GM23338 (cell line): ENCODE measurements around the gene CMTM5. TPM values are rescaled to one million over a fixed set of nuclear protein-coding genes. Genes with fewer than 3 reads are reported as not detected.

Experiments
- ATAC-seq: fragments of 200-7000 bp; cut with Tn5 transposase; 3 replicates; pipeline ENCODE4 v1.9.1; 2020
- DNase-seq: peaks from one replicate; pipeline ENCODE4 v3.0.0-alpha.2; 2015; ENCODE audit warnings: low spot score
- H2AFZ ChIP-seq: fragments of 200-600 bp; sonication (generic); 2 replicates; pipeline ENCODE4 v1.8.0; 2016; ENCODE audit warnings: antibody characterized with exemption, mild to moderate bottlenecking, moderate library complexity
- H3F3A ChIP-seq: fragments of 200-600 bp; sonication (generic); replicated peaks from 2 replicates; pipeline ENCODE4 v1.8.0; 2017; ENCODE audit warnings: antibody characterized with exemption, mixed run types, low read depth
- H3K27ac ChIP-seq: fragments of 200-600 bp; sonication (generic); 2 replicates; pipeline ENCODE4 v1.6.1; 2016; ENCODE audit warnings: low read depth
- H3K27me3 ChIP-seq: fragments of 200-600 bp; sonication (generic); 2 replicates; pipeline ENCODE4 v1.8.0; 2016; ENCODE audit warnings: mild to moderate bottlenecking, mixed run types, moderate library complexity; ENCODE audit not compliant: insufficient read depth
- H3K36me3 ChIP-seq: fragments of 200-600 bp; sonication (generic); 2 replicates; pipeline ENCODE4 v1.8.0; 2016; ENCODE audit warnings: mild to moderate bottlenecking; ENCODE audit not compliant: insufficient read depth
- H3K4me1 ChIP-seq: fragments of 200-600 bp; sonication (generic); 2 replicates; pipeline ENCODE4 v1.8.0; 2016; ENCODE audit warnings: mild to moderate bottlenecking, moderate library complexity; ENCODE audit not compliant: insufficient read depth
- H3K4me2 ChIP-seq: fragments of 200-600 bp; sonication (generic); 2 replicates; pipeline ENCODE4 v1.7.1; 2017; ENCODE audit warnings: mixed run types
- H3K4me3 ChIP-seq: fragments of 200-600 bp; sonication (generic); 2 replicates; pipeline ENCODE4 v1.6.1; 2016; ENCODE audit warnings: mixed run types
- H3K79me2 ChIP-seq: fragments of 200-600 bp; sonication (generic); replicated peaks from 2 replicates; pipeline ENCODE4 v1.8.0; 2017; ENCODE audit warnings: mild to moderate bottlenecking; ENCODE audit not compliant: insufficient read depth
- H3K9me2 ChIP-seq: fragments of 200-600 bp; sonication (generic); 2 replicates; pipeline ENCODE4 v1.8.0; 2017; ENCODE audit not compliant: insufficient read depth
- H4K20me1 ChIP-seq: fragments of 200-600 bp; sonication (generic); replicated peaks from 2 replicates; pipeline ENCODE4 v1.8.0; 2017; ENCODE audit warnings: mild to moderate bottlenecking; ENCODE audit not compliant: insufficient read depth
- H3K27ac Mint-ChIP-seq: 2 replicates; pipeline ENCODE4 v1.8.0; 2020; ENCODE audit warnings: inconsistent platforms, mild to moderate bottlenecking, moderate library complexity, mixed read lengths
- H3K27me3 Mint-ChIP-seq: 3 replicates; pipeline ENCODE4 v1.8.0; 2022; ENCODE audit warnings: low read depth, mild to moderate bottlenecking, moderate library complexity, mixed read lengths, inconsistent platforms; ENCODE audit not compliant: insufficient read depth, poor library complexity
- H3K36me3 Mint-ChIP-seq: 3 replicates; pipeline ENCODE4 v1.8.0; 2021; ENCODE audit warnings: low read depth, mild to moderate bottlenecking, inconsistent platforms, moderate library complexity, mixed read lengths
- H3K4me1 Mint-ChIP-seq: 3 replicates; pipeline ENCODE4 v1.8.0; 2020; ENCODE audit warnings: mild to moderate bottlenecking, inconsistent platforms, mixed read lengths
- H3K4me3 Mint-ChIP-seq: 3 replicates; pipeline ENCODE4 v1.8.0; 2021; ENCODE audit warnings: moderate library complexity, mild to moderate bottlenecking, inconsistent platforms, mixed read lengths
- H3K9me3 Mint-ChIP-seq: 3 replicates; pipeline ENCODE4 v1.8.0; 2020; ENCODE audit warnings: moderate library complexity, mild to moderate bottlenecking, inconsistent platforms, mixed read lengths
- CREB1 ChIP-seq: fragments of 250-450 bp; sonication (Bioruptor Pico); IDR thresholded peaks from 2 replicates; pipeline ENCODE4 v1.5.0; 2020; ENCODE audit warnings: low read depth, mild to moderate bottlenecking, moderate library complexity
- EZH2 ChIP-seq: fragments of 200-600 bp; sonication (generic); IDR thresholded peaks from one replicate; pipeline ENCODE4 v1.8.0; 2017; ENCODE audit warnings: antibody characterized with exemption, mild to moderate bottlenecking, low read depth; ENCODE audit not compliant: unreplicated experiment
- EZH2phosphoT487 ChIP-seq: fragments of 200-600 bp; sonication (generic); IDR thresholded peaks from one replicate; pipeline ENCODE4 v1.8.1; 2018; ENCODE audit warnings: antibody characterized with exemption; ENCODE audit not compliant: unreplicated experiment
- JUNB ChIP-seq: IDR thresholded peaks from one replicate; pipeline ENCODE4 v1.6.1; 2016; ENCODE audit warnings: antibody characterized with exemption; ENCODE audit not compliant: unreplicated experiment
- NANOG ChIP-seq: IDR thresholded peaks from 2 replicates; pipeline ENCODE4 v1.6.1; 2016; ENCODE audit warnings: antibody characterized with exemption, borderline replicate concordance
- POLR2AphosphoS5 ChIP-seq: IDR thresholded peaks from 2 replicates; pipeline ENCODE4 v1.6.1; 2016; ENCODE audit warnings: antibody characterized with exemption, low read depth
- STAT1 ChIP-seq: IDR thresholded peaks from one replicate; pipeline ENCODE4 v1.6.1; 2016; ENCODE audit warnings: antibody characterized with exemption; ENCODE audit not compliant: unreplicated experiment
- ZNF114 ChIP-seq: fragments of 250-450 bp; sonication (Bioruptor Pico); IDR thresholded peaks from 2 replicates; pipeline ENCODE4 v1.5.0; 2020; ENCODE audit warnings: mild to moderate bottlenecking, moderate library complexity
- polyA plus RNA-seq: library from polyadenylated mRNA; unstranded; fragments of >200 nt; fragmentation: Nextera tagmentation; extraction: Ambion mirVana; gene quantifications from 2 replicates; pipeline ENCODE4 v1.2.1, GENCODE V29; 2016
- total RNA-seq: library from RNA; depleted of rRNA; stranded (reverse); fragments of >200 nt; shearing (Covaris generic); gene quantifications from 2 replicates; pipeline ENCODE4 v1.2.3, GENCODE V29; 2014
- TF ChIP-seq, protein P1 (sequence below): IDR thresholded peaks from 2 replicates; pipeline ENCODE4 v1.6.1; 2016; ENCODE audit warnings: antibody characterized with exemption
- TF ChIP-seq, protein P2 (sequence below), 2 experiments: fragments of 200-600 bp in 1 of 2; sonication (generic) in 1 of 2; conservative IDR thresholded peaks; 2 replicates each; pipeline versions ENCODE4 v1.5.1 to v1.6.1; 2016 to 2017; ENCODE audit warnings: antibody characterized with exemption in 2 of 2, low read depth in 2 of 2, mild to moderate bottlenecking in 2 of 2, moderate library complexity in 1 of 2
- TF ChIP-seq, protein P3 (sequence below): fragments of 250-450 bp; sonication (Bioruptor Pico); IDR thresholded peaks from 2 replicates; pipeline ENCODE4 v1.5.0; 2020; ENCODE audit warnings: mild to moderate bottlenecking, moderate library complexity

CMTM5 gene
- total and polyA plus RNA-seq, 2 experiments from 2014 or later, result 0.24 TPM; not detected in 1

DNA sequence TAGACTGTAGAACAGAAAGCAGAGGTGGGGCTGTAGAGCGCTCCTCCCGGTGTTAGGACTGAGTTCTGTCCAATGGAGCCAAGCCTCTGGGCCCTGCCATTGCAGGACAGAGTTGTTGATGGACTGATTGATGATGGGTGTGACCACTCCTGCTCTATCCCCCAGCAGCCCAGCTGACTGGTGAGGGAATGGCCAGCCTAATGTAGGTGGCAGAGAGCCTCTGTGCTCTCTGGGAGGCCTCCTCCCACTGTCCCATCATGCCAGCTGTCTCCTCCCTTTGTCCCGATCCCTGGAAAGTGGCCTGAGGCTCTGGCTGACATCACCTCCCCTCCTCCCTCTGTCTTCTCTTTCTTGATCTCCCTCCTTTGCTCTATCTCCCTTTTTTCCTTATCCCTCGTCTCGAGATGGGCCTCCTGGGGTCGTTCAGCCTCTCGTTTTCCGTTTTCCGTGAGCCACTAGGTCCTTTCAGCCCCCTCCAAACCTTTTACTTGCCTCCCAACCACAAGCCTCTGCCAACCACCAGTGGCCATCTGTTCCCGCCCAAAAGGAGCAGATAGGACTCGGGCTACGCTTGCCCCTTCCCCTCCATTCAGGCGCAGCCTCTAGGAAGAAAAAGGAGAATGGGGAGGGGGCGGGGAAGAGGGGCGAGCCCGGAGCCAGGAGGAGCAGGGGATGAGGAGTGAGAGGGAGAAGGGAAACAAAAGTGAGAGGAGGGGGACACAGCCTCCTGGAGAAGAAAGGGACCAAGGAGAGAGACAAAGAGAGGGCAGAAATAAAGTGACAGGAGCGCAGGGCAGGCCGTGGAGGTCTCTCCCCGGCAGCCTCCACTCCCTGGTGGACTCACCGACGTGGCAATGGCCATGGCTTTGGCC, 12.4 kb upstream of the CMTM5 start:
- H3K27me3 Mint-ChIP-seq, result peaks cover 37% of the 10 kb centered on the region
- ATAC-seq, result peak; percentile 5
- peak; percentile 79 for DNase-seq
- Histone ChIP-seq H3K4me2 (peak overlapping the region; percentile 97), H3F3A (peaks cover 18% of the 10 kb centered on the region), H3K27ac (0 out of 2 replicates have a peak overlapping the region, but pooled peaks have one; percentile 70), H3K4me3 (peak overlapping the region; percentile 87), H3K79me2 (peaks cover 6% of the 10 kb centered on the region; the same call in 1 of the 2 replicates), H3K27me3 (peaks cover 37% of the 10 kb centered on the region), H3K4me1 (peaks cover 30% of the 10 kb centered on the region), H4K20me1 (peaks cover 3% of the 10 kb centered on the region; the same call in 1 of the 2 replicates), H3K36me3 (no peaks in the 10 kb centered on the region), H2AFZ (peak overlapping the region; percentile 95; the same call in 1 of the 2 replicates), H3K9me2 (peaks cover 4% of the 10 kb centered on the region; the same call in 1 of the 2 replicates)
- H3K27ac Mint-ChIP-seq, result 0 out of 2 replicates have a peak overlapping the region, but pooled peaks have one; percentile 50
- H3K36me3 Mint-ChIP-seq, result peaks cover 19% of the 10 kb centered on the region
- TF ChIP-seq EZH2 (peak; percentile 22), STAT1 (no peak), JUNB (no peak), EZH2phosphoT487 (no peak), CREB1 (CRISPR knock-in tag) (no peak), ZNF114 (CRISPR knock-in tag) (no peak), POLR2AphosphoS5 (0 out of 2 replicates have a peak, but pooled peaks have one; percentile 24), NANOG (no peak)
- TF ChIP-seq, protein P1, sequence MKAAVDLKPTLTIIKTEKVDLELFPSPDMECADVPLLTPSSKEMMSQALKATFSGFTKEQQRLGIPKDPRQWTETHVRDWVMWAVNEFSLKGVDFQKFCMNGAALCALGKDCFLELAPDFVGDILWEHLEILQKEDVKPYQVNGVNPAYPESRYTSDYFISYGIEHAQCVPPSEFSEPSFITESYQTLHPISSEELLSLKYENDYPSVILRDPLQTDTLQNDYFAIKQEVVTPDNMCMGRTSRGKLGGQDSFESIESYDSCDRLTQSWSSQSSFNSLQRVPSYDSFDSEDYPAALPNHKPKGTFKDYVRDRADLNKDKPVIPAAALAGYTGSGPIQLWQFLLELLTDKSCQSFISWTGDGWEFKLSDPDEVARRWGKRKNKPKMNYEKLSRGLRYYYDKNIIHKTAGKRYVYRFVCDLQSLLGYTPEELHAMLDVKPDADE, result no peak
- TF ChIP-seq, protein P2, sequence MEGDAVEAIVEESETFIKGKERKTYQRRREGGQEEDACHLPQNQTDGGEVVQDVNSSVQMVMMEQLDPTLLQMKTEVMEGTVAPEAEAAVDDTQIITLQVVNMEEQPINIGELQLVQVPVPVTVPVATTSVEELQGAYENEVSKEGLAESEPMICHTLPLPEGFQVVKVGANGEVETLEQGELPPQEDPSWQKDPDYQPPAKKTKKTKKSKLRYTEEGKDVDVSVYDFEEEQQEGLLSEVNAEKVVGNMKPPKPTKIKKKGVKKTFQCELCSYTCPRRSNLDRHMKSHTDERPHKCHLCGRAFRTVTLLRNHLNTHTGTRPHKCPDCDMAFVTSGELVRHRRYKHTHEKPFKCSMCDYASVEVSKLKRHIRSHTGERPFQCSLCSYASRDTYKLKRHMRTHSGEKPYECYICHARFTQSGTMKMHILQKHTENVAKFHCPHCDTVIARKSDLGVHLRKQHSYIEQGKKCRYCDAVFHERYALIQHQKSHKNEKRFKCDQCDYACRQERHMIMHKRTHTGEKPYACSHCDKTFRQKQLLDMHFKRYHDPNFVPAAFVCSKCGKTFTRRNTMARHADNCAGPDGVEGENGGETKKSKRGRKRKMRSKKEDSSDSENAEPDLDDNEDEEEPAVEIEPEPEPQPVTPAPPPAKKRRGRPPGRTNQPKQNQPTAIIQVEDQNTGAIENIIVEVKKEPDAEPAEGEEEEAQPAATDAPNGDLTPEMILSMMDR (conservative IDR thresholded peaks at IDR 0.05; ENCODE audit: low read depth in 2 of 2), result no peak
- TF ChIP-seq, protein P3, sequence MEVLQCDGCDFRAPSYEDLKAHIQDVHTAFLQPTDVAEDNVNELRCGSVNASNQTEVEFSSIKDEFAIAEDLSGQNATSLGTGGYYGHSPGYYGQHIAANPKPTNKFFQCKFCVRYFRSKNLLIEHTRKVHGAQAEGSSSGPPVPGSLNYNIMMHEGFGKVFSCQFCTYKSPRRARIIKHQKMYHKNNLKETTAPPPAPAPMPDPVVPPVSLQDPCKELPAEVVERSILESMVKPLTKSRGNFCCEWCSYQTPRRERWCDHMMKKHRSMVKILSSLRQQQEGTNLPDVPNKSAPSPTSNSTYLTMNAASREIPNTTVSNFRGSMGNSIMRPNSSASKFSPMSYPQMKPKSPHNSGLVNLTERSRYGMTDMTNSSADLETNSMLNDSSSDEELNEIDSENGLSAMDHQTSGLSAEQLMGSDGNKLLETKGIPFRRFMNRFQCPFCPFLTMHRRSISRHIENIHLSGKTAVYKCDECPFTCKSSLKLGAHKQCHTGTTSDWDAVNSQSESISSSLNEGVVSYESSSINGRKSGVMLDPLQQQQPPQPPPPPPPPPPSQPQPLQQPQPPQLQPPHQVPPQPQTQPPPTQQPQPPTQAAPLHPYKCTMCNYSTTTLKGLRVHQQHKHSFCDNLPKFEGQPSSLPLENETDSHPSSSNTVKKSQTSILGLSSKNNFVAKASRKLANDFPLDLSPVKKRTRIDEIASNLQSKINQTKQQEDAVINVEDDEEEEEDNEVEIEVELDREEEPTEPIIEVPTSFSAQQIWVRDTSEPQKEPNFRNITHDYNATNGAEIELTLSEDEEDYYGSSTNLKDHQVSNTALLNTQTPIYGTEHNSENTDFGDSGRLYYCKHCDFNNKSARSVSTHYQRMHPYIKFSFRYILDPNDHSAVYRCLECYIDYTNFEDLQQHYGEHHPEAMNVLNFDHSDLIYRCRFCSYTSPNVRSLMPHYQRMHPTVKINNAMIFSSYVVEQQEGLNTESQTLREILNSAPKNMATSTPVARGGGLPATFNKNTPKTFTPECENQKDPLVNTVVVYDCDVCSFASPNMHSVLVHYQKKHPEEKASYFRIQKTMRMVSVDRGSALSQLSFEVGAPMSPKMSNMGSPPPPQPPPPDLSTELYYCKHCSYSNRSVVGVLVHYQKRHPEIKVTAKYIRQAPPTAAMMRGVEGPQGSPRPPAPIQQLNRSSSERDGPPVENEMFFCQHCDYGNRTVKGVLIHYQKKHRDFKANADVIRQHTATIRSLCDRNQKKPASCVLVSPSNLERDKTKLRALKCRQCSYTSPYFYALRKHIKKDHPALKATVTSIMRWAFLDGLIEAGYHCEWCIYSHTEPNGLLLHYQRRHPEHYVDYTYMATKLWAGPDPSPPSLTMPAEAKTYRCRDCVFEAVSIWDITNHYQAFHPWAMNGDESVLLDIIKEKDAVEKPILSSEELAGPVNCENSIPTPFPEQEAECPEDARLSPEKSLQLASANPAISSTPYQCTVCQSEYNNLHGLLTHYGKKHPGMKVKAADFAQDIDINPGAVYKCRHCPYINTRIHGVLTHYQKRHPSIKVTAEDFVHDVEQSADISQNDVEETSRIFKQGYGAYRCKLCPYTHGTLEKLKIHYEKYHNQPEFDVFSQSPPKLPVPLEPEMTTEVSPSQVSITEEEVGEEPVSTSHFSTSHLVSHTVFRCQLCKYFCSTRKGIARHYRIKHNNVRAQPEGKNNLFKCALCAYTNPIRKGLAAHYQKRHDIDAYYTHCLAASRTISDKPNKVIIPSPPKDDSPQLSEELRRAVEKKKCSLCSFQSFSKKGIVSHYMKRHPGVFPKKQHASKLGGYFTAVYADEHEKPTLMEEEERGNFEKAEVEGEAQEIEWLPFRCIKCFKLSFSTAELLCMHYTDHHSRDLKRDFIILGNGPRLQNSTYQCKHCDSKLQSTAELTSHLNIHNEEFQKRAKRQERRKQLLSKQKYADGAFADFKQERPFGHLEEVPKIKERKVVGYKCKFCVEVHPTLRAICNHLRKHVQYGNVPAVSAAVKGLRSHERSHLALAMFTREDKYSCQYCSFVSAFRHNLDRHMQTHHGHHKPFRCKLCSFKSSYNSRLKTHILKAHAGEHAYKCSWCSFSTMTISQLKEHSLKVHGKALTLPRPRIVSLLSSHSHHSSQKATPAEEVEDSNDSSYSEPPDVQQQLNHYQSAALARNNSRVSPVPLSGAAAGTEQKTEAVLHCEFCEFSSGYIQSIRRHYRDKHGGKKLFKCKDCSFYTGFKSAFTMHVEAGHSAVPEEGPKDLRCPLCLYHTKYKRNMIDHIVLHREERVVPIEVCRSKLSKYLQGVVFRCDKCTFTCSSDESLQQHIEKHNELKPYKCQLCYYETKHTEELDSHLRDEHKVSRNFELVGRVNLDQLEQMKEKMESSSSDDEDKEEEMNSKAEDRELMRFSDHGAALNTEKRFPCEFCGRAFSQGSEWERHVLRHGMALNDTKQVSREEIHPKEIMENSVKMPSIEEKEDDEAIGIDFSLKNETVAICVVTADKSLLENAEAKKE (CRISPR knock-in tag), result no peak
- H3K9me3 Mint-ChIP-seq, result no peaks in the 10 kb centered on the region; the same call in 2 of the 3 replicates
- peaks cover 45% of the 10 kb centered on the region for H3K4me1 Mint-ChIP-seq
- peak overlapping the region; percentile 90 for H3K4me3 Mint-ChIP-seq
